Adrenal gland (tissue), 12 donors: ENCODE measurements around the gene NOL8. TPM values are rescaled to one million over a fixed set of nuclear protein-coding genes. Genes with fewer than 3 reads are reported as not detected.

Experiments used
- DNase-seq, 7 donors: peaks; one replicate each; pipeline ENCODE4 v3.0.0-alpha.2; 2019 to 2020
- H3K27ac ChIP-seq, 5 donors: fragments of 200-600 bp; sonication (generic) in 4 of 5; 1 replicate in 3 of 5; 2 replicates in 2 of 5; pipeline versions ENCODE4 v1.5.1 to v1.8.0; 2016 to 2020; ENCODE audit warnings: mild to moderate bottlenecking in 1 of 5
- H3K27me3 ChIP-seq: fragments of 200-600 bp; 2 replicates; pipeline ENCODE4 v1.8.0; 2021
- H3K36me3 ChIP-seq, 2 donors: fragments of 200-600 bp; replicated peaks in 1 of 2; 1 replicate in 1 of 2; 2 replicates in 1 of 2; pipeline versions ENCODE4 v1.5.1 to v1.8.0; 2018 to 2022
- H3K4me1 ChIP-seq, 2 donors: fragments of 200-600 bp; replicated peaks in 1 of 2; 1 replicate in 1 of 2; 2 replicates in 1 of 2; pipeline versions ENCODE4 v1.5.1 to v1.8.0; 2018 to 2021
- H3K4me3 ChIP-seq, 4 donors: fragments of 200-600 bp; sonication (generic) in 3 of 4; one replicate each; pipeline ENCODE4 v1.5.1; 2016 to 2018
- H3K9me3 ChIP-seq, 3 donors: fragments of 200-600 bp; sonication (generic) in 1 of 3; replicated peaks in 1 of 3; 1 replicate in 2 of 3; 2 replicates in 1 of 3; pipeline versions ENCODE4 v1.5.1 to v1.8.0; 2016 to 2021
- CTCF ChIP-seq, 6 experiments: fragments of 450-650 bp in 4 of 6; fragments of 200-600 bp in 2 of 6; sonication (generic) in 1 of 6; IDR thresholded peaks; 1 replicate in 5 of 6; 2 replicates in 1 of 6; pipeline versions ENCODE4 v1.5.1 to v1.8.0; 2016 to 2021; ENCODE audit warnings: antibody characterized with exemption in 6 of 6, mild to moderate bottlenecking in 2 of 6, moderate library complexity in 1 of 6
- POLR2A ChIP-seq, 2 donors: fragments of 450-650 bp; IDR thresholded peaks; one replicate each; pipeline ENCODE4 v1.6.1; 2017; ENCODE audit warnings: antibody characterized with exemption in 2 of 2, mild to moderate bottlenecking in 2 of 2, moderate library complexity in 1 of 2
- WGBS, 4 donors: extraction: QIAGEN DNeasy Blood & Tissue Kit in 2 of 4; methylation state at CpG; one replicate each; pipeline versions ENCODE4 v1.1.5 to v1.1.7; 2013 to 2017; 5-methylcytosine and 5-hydroxymethylcytosine counted together
- intact Hi-C, 2 donors: fragments of 100-400 bp; cut with DNase I; formaldehyde crosslinking; loops; one replicate each; pipeline versions ENCODE4 v1.14.1 to v1.15.0; 2022 to 2023
- polyA plus RNA-seq, 3 donors: library from polyadenylated mRNA; stranded (reverse); fragments of 200-250 nt in 2 of 3; fragments of 350-450 nt in 1 of 3; fragmentation: Illumina TruSeq in 1 of 3; extraction: RNeasy Lipid Tissue Mini Kit (QIAGEN cat#74804) in 1 of 3; gene quantifications; one replicate each; pipeline ENCODE4 v1.2.3, GENCODE V29; 2013 to 2014
- total RNA-seq, 9 donors: library from RNA; depleted of rRNA in 4 of 9; stranded (reverse); fragments of >200 nt in 4 of 9; fragments of 120-200 nt in 1 of 9; fragmentation: NEBNext Ultra II Directional in 1 of 9; extraction: Animal tissue kit (Norgen Biotek cat#: 25700) in 1 of 9; gene quantifications; one replicate each; pipeline versions ENCODE4 v1.1.0 to v1.2.4, GENCODE V29; 2013 to 2023
- donor health status: healthy with polysubstance abuse.
- donor health status: Bipolar disorder and iron deficiency.
- donor health status: DM: yes; HTN: yes; CAD: no.
- donor health status: DM: no; HTN: no; CAD: no.
- donor health status: DM: no; HTN: no; CAD: no.
- donor health status: DM: yes; HTN: yes; CAD: no.

Gene NOL8
- total and polyA plus RNA-seq, 12 donors = 13.3 to 55.3 (median 32.6) TPM

GRCh38 chr9:92333282-92333634 is 8.1 kb upstream of the NOL8 start:
- Histone ChIP-seq H3K4me3 (no peak overlapping the region), H3K27me3 (no peaks in the 10 kb centered on the region), H3K4me1 (no peaks in the 10 kb centered on the region), H3K27ac (peak overlapping the region in 1 of 5 donors; percentile 18), H3K36me3 (no peaks in the 10 kb centered on the region), H3K9me3 (no peaks in the 10 kb centered on the region)
- TF ChIP-seq POLR2A (IDR thresholded peaks at IDR 0.05) (no peak), CTCF (IDR thresholded peaks at IDR 0.05) (no peak)
- intact Hi-C loops = no loop called here
- WGBS, 4 donors = 80 to 93% (median 88%) methylated on average over 2 of the region's 2 CpGs
- DNase-seq = no peak

GRCh38 chr9:92332577-92333281 is 7.6 kb upstream of the NOL8 start:
- 62 to 82% (median 81%) methylated on average over 3 of the region's 3 CpGs for WGBS, 4 donors
- DNase-seq = no peak
- intact Hi-C loops = no loop called here
- no peak for TF ChIP-seq CTCF (IDR thresholded peaks at IDR 0.05)
- TF ChIP-seq POLR2A (IDR thresholded peaks at IDR 0.05) = no peak
- no peaks in the 10 kb centered on the region for H3K27me3 ChIP-seq
- H3K27ac ChIP-seq = peak overlapping the region in 1 of 5 donors; percentile 18
- H3K4me1 ChIP-seq = no peaks in the 10 kb centered on the region
- H3K4me3 ChIP-seq = no peak overlapping the region
- no peaks in the 10 kb centered on the region for H3K9me3 ChIP-seq
- H3K36me3 ChIP-seq = no peaks in the 10 kb centered on the region

GRCh38 chr9:92328225-92328624 is 3.1 kb upstream of the NOL8 start:
- intact Hi-C loops = loop anchor here in 1 of 2 donors (10.0 kb wide), 1 partner anchor 193 kb away; no protein-coding TSS in a partner anchor
- H3K36me3 ChIP-seq = no peaks in the 10 kb centered on the region
- H3K4me3 ChIP-seq = no peak overlapping the region
- TF ChIP-seq POLR2A (IDR thresholded peaks at IDR 0.05) = no peak
- no peak for TF ChIP-seq CTCF (IDR thresholded peaks at IDR 0.05)
- no peak overlapping the region for H3K27ac ChIP-seq
- H3K4me1 ChIP-seq = peaks cover 5 to 24% of the 10 kb centered on the region in 2 donors
- no peak for DNase-seq
- no peaks in the 10 kb centered on the region for H3K27me3 ChIP-seq
- no peaks in the 10 kb centered on the region for H3K9me3 ChIP-seq
- WGBS, 4 donors = 43 to 51% (median 47%) methylated on average over 2 of the region's 2 CpGs

- WGBS, 4 donors = 72 to 84% (median 75%) methylated on average over 2 of the region's 2 CpGs
- intact Hi-C loops = loop anchor here in 1 of 2 donors (10.0 kb wide), 1 partner anchor 193 kb away; no protein-coding TSS in a partner anchor
- H3K4me3 ChIP-seq = no peak overlapping the region
These were observed 2.2 kb upstream of the NOL8 start for GRCh38 chr9:92327283-92327850.

More at GRCh38 chr9:92327283-92327850, 2.2 kb upstream of the NOL8 start:
- TF ChIP-seq CTCF (IDR thresholded peaks at IDR 0.05) (no peak), POLR2A (IDR thresholded peaks at IDR 0.05) (no peak)
- H3K27ac ChIP-seq = no peak overlapping the region
- H3K27me3 ChIP-seq = no peaks in the 10 kb centered on the region
- peaks cover 5 to 24% of the 10 kb centered on the region in 2 donors for H3K4me1 ChIP-seq
- H3K9me3 ChIP-seq = no peaks in the 10 kb centered on the region
- DNase-seq = no peak
- H3K36me3 ChIP-seq = peaks cover 0 to 7% of the 10 kb centered on the region in 2 donors
